ENCODE measurements around the gene IER5.
"Not testable (repeated sequence)": the region's sequence is repeated elsewhere in the genome, so short reads cannot be mapped to it uniquely, and the experiment has no call there.

IER5 gene

DNA sequence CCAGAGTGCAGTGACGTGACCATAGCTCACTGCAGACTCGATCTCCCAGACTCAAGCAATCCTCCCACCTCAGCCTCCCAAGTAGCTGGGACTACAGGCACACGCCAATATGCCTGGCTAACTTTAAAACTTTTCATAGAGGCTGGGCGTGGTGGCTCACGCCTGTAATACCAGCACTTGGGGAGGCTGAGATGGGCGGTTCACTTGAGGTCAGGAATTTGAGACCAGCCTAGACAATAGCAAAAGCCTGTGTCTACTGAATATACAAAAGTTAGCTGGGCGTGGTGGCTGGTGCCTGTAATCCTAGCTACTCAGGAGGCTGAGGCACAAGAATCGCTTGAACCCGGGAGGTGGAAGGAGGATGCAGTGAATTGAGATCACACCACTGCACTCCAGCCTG, 27.5 kb downstream of the IER5 start:
- not testable (repeated sequence) for DNase-seq (ENCODE audit: low read depth in 2 of 2)

DNA sequence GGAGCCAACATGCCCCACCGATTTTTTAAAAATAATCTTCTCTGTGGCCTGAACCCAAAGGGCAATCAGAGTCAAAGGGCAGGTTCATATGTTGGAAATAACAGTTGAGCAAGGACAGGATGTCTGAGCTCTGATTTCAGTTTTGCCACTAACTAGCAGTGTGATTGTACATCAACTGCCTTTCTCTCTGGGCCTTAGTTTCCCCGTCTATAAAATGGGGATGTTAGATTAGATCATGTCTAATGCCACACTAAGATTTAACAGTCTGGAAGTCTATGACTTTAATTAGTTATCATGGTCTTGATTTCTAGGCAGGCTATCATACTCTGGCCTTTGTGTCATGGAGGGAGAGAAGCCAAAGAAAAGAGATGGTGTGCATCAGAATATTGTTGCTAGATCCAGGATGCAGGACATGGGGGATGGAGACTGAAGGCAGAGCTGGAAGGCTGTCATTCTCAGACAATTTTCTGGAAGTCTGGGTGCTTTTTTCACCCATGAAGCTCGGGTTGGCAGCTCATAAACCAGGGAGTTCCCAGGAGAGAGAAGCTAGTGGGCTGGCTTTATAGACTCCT, 28.4 kb downstream of the IER5 start:
- no peak for DNase-seq (ENCODE audit: low read depth in 2 of 2)

DNA sequence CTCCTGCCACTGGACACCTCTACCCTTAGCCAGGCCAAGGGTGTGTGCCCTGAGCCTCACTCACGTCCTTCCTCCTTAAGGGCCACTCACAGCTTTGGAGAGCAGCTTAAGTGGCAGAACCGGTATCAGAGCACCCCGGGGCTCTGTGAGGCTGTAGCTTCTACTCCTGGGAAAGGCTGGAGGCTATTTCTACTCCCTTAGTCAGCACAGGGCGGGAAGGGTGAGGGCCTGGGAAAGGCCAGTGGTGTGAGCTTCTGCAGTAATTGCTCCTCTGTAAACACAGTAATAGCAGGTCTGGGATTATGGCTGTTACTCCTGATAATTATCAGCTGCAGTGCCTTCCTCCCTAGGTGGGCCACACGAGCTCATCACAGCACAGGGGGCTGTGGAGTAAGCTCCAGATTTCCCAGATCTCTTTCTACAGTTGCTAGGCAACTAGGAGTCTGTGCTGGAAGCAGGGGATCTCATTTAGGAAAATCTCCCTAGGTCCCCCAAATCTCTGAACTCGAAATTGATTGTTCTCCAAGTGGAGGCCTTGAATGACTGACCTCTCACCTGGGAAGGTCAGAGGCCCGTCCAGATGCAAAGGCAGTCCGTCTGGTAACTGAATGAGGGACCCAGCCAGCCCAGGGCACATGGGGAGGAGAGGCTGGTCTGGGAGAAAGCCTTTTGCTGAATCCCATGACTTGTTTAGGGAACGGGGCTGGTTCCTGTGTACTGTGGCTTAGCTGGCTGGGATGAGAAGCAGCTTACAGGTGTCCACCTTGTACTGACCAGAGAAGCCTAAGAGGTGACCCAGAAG, 29.3 kb downstream of the IER5 start:
- no peak for DNase-seq (ENCODE audit: low read depth in 2 of 2)

DNA sequence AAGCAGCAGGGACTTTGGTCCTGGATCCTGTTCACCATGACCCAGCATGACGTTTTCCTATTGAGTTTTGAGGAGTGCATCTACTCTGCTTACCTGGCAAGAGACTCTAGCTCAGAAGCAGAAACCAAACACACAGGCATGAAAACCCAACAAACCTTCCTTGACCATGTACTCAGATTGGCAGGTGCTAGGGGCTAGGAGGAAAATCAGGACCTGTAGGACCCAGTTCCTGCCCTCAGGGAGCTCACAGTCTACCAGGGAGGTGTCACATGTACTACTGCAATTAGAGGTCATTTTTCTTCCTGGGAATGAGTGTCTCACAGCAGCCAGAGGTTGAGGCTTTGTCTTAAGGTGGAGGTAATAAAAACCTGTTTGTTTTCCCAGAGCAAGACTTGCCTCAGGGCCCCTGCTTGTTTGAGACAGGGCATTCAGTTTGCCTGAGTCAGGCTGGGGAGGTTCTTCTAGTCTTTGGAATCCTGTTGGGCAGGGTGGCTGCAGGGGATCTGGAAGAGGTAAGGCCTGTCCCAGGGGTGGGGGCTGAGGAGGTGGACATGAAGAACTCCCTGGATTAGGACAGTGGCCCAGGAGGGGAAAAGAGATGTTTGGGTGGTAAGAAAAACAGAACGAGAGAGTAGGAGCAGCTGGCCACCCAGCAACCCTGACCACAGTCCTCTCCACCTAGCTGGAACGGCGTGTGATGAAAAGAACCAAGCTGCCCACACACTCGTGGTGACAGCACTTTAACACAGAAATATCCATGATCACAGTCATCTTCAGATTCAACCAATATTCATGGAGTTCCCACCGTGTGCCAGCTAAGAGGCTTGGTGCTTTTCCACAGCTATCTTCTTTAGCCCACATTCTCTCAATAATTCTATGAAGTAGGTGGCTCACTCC, 30.8 kb downstream of the IER5 start:
- DNase-seq (ENCODE audit: low read depth in 2 of 2), result no peak

GRCh38 chr1:181120924-181121323, 32.4 kb downstream of the IER5 start:
- no peak for DNase-seq (ENCODE audit: low read depth in 2 of 2)

DNA sequence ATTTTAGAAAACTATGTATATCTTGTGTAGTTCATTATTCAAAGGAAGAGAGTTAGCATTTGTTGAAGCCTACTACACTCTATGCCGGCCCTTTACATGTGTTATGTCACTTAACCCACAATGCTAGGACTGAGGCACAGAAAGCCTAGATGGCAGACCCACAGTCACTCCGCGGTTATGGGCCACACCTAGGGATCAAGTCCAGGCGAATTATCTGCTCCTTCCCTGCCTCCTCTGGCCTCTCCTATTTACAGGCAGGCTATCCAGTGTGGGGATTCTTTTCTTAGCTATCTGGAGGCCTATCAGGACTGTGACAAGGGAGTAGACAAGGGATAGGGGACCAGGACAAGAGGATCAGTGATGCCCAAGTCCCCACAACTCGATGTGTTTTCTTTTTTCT, 33.0 kb downstream of the IER5 start:
- DNase-seq (ENCODE audit: low read depth in 2 of 2), result no peak

GRCh38 chr1:181122222-181122621, 33.7 kb downstream of the IER5 start:
- no peak for DNase-seq (ENCODE audit: low read depth in 2 of 2)

DNA sequence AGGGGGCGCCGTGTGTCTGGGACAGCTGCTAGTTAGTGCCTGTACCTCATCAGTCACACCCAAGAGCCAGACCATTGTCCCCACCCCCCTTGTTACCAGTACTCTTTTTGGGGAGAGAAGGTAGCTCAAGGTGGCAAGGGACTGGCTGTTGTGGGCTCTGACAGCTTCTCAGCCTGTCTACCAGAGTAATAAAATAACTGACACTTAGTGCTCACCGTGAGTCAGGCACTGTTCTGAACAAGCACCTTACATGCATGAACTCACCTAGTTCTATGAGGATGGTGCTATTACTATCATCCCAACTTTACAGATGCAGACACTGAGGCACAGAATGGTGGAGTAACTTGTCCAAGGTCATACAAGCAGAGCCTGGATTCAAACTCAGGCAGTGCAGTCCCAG, 34.7 kb downstream of the IER5 start:
- DNase-seq (ENCODE audit: low read depth in 2 of 2), result no peak

DNA sequence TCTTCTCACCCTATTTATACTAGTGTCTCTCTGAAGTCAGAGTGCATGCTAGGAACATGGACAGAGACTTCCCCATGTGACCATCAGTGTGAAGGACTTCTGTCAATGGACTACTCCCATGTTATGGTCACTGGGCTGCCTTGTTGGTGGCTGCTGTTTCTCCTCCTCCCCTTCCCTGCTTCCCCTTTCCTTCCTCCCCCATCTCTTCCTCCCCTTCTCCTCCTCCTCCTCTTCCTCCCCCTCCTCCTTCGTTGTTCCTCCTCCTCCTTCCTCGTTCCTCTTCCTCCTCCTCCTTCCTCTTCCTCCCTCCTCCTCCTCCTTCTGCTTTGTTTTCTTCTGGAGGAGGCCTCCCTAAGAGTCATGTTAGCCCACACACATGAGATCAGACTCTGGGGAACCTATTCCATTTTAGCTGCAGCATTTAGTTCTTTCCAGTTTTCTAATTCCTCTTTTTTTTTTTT, 35.8 kb downstream of the IER5 start:
- DNase-seq (ENCODE audit: low read depth in 2 of 2), result no peak

DNA sequence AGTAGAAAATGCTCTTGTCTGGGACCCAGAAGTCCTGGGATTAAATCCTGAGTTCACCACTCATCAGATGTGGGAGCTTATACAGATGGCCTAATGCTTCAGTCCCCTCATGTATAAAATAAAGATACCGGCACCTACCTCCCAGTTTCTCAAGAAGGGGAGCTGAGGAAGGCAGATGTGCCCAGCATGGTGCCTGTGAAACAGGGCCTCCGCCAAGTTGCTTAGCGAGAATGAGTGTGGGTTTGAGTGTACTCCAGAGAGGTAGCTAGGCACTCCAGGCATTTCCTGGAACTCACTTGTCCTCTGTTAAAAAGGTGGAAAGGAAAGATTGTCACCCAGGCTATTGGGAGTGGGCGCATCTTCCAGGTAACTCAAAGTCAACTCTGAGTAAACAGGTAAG, 37.8 kb downstream of the IER5 start:
- DNase-seq (ENCODE audit: low read depth in 2 of 2), result no peak

GRCh38 chr1:181126871-181127587, 38.5 kb downstream of the IER5 start:
- DNase-seq (ENCODE audit: low read depth in 2 of 2), result no peak

- no peak for DNase-seq (ENCODE audit: low read depth in 2 of 2)
These were observed 39.5 kb downstream of the IER5 start for GRCh38 chr1:181127898-181128453.

DNA sequence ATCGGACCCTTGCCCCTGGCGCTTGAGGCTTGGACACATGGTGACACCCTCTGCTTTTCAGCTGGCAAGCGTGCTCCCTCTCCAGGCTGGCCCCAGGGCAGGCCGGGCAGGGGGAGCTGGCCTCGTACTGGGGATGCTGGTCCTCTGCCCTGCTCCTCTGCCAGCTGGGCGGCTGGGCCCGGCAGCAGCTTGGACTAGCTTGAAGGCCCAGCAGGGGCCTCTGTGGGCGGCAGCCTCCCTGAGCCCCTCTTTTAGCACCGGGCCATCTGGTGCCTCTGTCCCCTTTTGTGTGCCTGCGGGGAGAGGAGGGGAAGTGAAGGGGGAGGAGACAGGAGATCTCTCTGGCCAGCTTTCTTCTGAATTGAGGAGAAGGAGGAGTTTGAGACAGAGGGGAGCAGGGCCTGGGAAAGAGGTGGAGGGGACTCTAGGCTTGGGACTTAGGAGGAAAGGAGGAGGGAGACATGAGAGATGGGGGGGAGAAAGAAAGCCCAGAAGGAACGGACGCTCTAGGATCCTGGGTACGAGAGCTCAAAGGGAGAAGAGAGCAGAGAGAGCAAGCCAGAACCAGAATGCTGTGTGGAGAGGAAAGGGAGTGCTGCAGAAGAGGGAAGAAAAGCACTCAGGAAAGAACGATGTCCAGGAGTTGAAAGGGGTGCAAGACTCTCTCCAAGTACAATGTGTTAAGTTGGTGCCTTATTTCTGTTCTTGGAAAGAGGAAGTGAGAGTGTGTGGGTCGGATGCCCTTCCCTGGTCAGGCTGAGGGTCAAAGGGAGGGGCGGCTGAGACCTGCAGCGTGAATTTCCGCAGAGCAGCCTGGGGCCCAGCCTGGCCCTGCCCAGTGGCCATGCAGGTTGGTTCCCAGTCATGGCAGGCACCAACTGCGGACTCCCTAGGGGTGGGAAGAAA, 40.3 kb downstream of the IER5 start:
- DNase-seq (ENCODE audit: low read depth in 2 of 2), result no peak

DNA sequence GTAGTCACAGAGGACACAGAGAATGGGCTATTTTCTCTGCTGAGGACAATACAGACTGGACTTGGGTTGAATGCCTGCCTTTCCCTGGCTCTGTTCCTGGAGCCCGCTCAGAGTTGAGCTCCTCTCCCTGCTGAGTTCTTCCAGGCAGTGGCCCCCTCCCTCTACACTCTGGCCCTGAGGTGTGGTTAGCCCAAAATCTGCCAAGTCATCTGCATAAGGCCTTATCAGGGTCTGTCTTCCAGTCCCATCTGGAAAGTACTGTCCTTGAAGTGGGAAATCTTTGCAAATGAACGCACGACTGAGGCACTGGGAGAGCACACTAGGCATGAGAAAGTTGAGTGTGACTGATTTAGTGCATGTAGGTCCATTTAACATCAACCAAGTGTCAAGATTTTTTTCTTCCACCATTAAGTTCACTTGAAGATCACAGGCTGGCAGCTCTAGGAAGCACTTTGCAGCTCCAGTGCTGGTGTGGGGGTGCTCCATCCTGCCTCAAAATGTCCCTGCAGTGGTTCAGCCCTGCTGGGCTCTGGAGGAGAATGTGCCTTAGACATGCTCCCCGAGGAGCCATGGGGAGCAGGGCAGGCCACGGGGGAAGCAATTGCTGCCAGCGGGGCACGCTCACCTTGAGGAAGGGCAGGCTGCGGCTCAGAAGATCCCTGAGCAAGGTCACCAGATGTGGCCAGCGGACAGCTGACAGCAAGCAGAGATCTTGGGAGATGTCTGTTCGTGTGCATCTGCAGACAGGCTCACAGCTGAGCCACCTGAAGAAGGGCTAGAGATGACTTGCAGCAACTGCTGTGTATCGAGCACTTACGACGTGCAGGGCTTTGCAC, 41.5 kb downstream of the IER5 start:
- DNase-seq (ENCODE audit: low read depth in 2 of 2), result no peak

GRCh38 chr1:181131255-181131941, 42.9 kb downstream of the IER5 start:
- DNase-seq (ENCODE audit: low read depth in 2 of 2), result no peak

DNA sequence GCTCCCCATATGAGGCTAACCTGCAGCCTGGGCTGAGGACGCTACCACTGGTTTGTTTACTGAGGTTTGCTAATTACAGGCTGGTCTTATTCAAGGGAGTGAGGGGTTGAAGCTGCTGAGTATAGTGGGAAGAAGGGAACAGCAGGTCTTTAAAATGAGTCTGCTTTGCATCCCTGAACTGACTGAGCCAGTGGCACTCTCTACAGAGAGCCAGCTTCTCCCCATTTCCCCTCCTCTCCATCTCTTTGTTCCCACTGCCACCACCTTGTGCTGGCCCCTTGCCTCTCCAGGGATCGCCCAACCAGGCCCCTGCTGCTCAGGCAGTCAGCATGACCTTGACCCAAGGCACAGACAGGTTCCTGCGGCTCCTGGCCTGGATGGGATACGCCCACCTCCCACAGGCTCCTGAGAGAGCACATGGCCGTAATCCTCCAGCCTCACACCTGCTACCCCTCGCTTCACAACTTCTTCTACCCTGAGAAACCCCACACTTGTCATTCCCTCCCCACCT, 45.0 kb downstream of the IER5 start:
- no peak for DNase-seq (ENCODE audit: low read depth in 2 of 2)

GRCh38 chr1:181133969-181134418, 45.5 kb downstream of the IER5 start:
- no peak for DNase-seq (ENCODE audit: low read depth in 2 of 2)

GRCh38 chr1:181134543-181135436, 46.3 kb downstream of the IER5 start:
- no peak for DNase-seq (ENCODE audit: low read depth in 2 of 2)

Measured in fibroblast of skin of left quadriceps (primary cell).